PC-3 (cell line): ENCODE results near the gene ABCG4. TPM values are rescaled to one million over a fixed set of nuclear protein-coding genes. Genes with fewer than 3 reads are reported as not detected.

Experiments used
- ATAC-seq: fragments of 200-7000 bp; cut with Tn5 transposase; 2 replicates; pipeline ENCODE4 v1.9.1; 2020; ENCODE audit warnings: mild to moderate bottlenecking, moderate library complexity
- BruUV-seq: library from RNA; stranded (reverse); fragments of 400-500 nt; replicated peaks from 2 replicates; lab custom pipeline; 2021; lab: Mats Ljungman, UMichigan
- CTCF ChIA-PET: fragments of 300-600 bp; sonication (Branson Sonifier 250); formaldehyde crosslinking; loops from one replicate; lab custom pipeline; 2022; ENCODE audit warnings: antibody characterized with exemption; lab: Charles Lee
- POLR2A ChIA-PET: fragments of 300-600 bp; sonication (Branson Sonifier 250); formaldehyde crosslinking; loops from one replicate; lab custom pipeline; 2022; ENCODE audit warnings: antibody characterized with exemption; ENCODE audit not compliant: unreplicated experiment; lab: Charles Lee
- DNase-seq: peaks from one replicate; pipeline ENCODE4 v3.0.0-alpha.2; 2015
- H2AFZ ChIP-seq: fragments of 300-600 bp; sonication (generic); 2 replicates; pipeline ENCODE4 v1.6.0; 2016; ENCODE audit warnings: antibody characterized with exemption, low read length
- H3F3A ChIP-seq: fragments of 300-600 bp; sonication (generic); one replicate; pipeline ENCODE4 v1.6.0; 2017; ENCODE audit warnings: antibody characterized with exemption, low read length, control low read depth, mild to moderate bottlenecking; ENCODE audit not compliant: unreplicated experiment
- H3K27ac ChIP-seq: fragments of 300-600 bp; sonication (generic); 2 replicates; pipeline ENCODE4 v1.5.1; 2016; ENCODE audit warnings: mild to moderate bottlenecking, low read length
- H3K27me3 ChIP-seq: fragments of 300-600 bp; sonication (generic); 2 replicates; pipeline ENCODE4 v1.6.1; 2016; ENCODE audit warnings: low read length, mixed read lengths
- H3K36me3 ChIP-seq: fragments of 300-600 bp; sonication (generic); 2 replicates; pipeline ENCODE4 v1.6.1; 2016; ENCODE audit warnings: low read depth, mixed run types, low read length, mixed read lengths
- H3K4me1 ChIP-seq: fragments of 300-600 bp; sonication (generic); 2 replicates; pipeline ENCODE4 v1.5.1; 2016; ENCODE audit warnings: low read length; ENCODE audit not compliant: insufficient read depth
- H3K4me2 ChIP-seq: fragments of 300-600 bp; sonication (generic); 2 replicates; pipeline ENCODE4 v1.6.0; 2016; ENCODE audit warnings: low read length
- H3K4me3 ChIP-seq: fragments of 300-600 bp; sonication (generic); 2 replicates; pipeline ENCODE4 v1.5.1; 2016; ENCODE audit warnings: mild to moderate bottlenecking, low read length, mixed read lengths
- H3K79me2 ChIP-seq: fragments of 300-600 bp; sonication (generic); 2 replicates; pipeline ENCODE4 v1.6.1; 2017; ENCODE audit warnings: low read length, mixed read lengths
- H3K9ac ChIP-seq: fragments of 300-600 bp; sonication (generic); 2 replicates; pipeline ENCODE4 v1.6.0; 2016; ENCODE audit warnings: mild to moderate bottlenecking, low read length
- H3K9me2 ChIP-seq: fragments of 300-600 bp; sonication (generic); replicated peaks from 2 replicates; pipeline ENCODE4 v1.6.1; 2016; ENCODE audit warnings: mixed run types, low read length, mixed read lengths
- H3K9me3 ChIP-seq: fragments of 300-600 bp; sonication (generic); 2 replicates; pipeline ENCODE4 v1.6.1; 2016; ENCODE audit warnings: low read length, mixed read lengths
- H4K20me1 ChIP-seq: fragments of 300-600 bp; sonication (generic); 2 replicates; pipeline ENCODE4 v1.6.1; 2016; ENCODE audit warnings: low read length, mixed read lengths
- CTCF ChIP-seq: fragments of 300-600 bp; sonication (generic); conservative IDR thresholded peaks from 2 replicates; pipeline ENCODE4 v1.5.1; 2017; ENCODE audit warnings: antibody characterized with exemption, low read depth, mild to moderate bottlenecking, low read length
- EZH2 ChIP-seq: fragments of 300-600 bp; sonication (generic); IDR thresholded peaks from one replicate; pipeline ENCODE4 v1.6.1; 2017; ENCODE audit warnings: antibody characterized with exemption, mild to moderate bottlenecking, low read length; ENCODE audit not compliant: unreplicated experiment
- EZH2phosphoT487 ChIP-seq: fragments of 300-600 bp; sonication (generic); IDR thresholded peaks from 2 replicates; pipeline ENCODE4 v1.6.1; 2018; ENCODE audit warnings: mild to moderate bottlenecking, antibody characterized with exemption, low read length, borderline replicate concordance
- intact Hi-C: fragments of 100-400 bp; cut with micrococcal nuclease; formaldehyde crosslinking; loops from 2 replicates; pipeline ENCODE4 v1.9.0; 2023
- total RNA-seq: library from RNA; depleted of rRNA; stranded (reverse); fragments of >200 nt; gene quantifications from 2 replicates; pipeline ENCODE4 v1.2.3, GENCODE V29; 2014

Gene ABCG4
- total RNA-seq, 1 experiment from 2014 or later = 0.15 TPM

GRCh38 chr11:119155733-119156492 is 7.1 kb downstream of the ABCG4 start:
- BruUV-seq = no TSS peak
- H3K27ac ChIP-seq = no peak overlapping the region
- H3K36me3 ChIP-seq = no peaks in the 10 kb centered on the region
- no peaks in the 10 kb centered on the region for H3K9me2 ChIP-seq
- H3K79me2 ChIP-seq = no peaks in the 10 kb centered on the region
- ChIA-PET CTCF (interaction anchor here (1.3 kb wide), 1 partner anchor 61 kb away, joined by 3 read pairs; a partner anchor contains a TSS), POLR2A (no interaction called here)
- DNase-seq = peak; percentile 36
- no peak overlapping the region for H3K9ac ChIP-seq
- H3K27me3 ChIP-seq = no peaks in the 10 kb centered on the region
- H3K4me3 ChIP-seq = no peak overlapping the region
- no peaks in the 10 kb centered on the region for H3K4me1 ChIP-seq
- peak; percentile 64 for ATAC-seq
- intact Hi-C loops = no loop called here
- H2AFZ ChIP-seq = no peak overlapping the region
- no peaks in the 10 kb centered on the region for H3K9me3 ChIP-seq
- H3F3A ChIP-seq = no peaks in the 10 kb centered on the region
- H4K20me1 ChIP-seq = no peaks in the 10 kb centered on the region
- no peak for TF ChIP-seq EZH2phosphoT487
- TF ChIP-seq EZH2 = no peak
- TF ChIP-seq CTCF = peak; percentile 58; the same call in 1 of the 2 replicates
- no peak overlapping the region for H3K4me2 ChIP-seq

DNA sequence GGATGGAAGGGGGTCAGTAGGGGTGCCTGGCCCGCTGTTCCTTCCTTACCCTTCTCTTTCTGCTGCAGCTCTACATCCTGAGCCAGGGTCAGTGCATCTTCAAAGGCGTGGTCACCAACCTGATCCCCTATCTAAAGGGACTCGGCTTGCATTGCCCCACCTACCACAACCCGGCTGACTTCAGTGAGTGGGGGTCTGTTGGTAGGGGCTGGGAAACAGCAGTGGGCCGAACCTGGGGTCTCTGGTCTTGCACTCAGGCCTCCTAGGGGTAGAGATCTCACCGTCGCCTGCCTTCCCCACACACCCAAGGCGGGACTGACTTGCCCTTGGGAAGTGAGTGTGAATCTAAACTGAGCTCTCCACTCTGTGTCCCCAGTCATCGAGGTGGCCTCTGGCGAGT is 7.6 kb downstream of the ABCG4 start:
- H3K27me3 ChIP-seq = no peaks in the 10 kb centered on the region
- DNase-seq = no peak
- no peak overlapping the region for H2AFZ ChIP-seq
- no peak overlapping the region for H3K4me2 ChIP-seq
- no peaks in the 10 kb centered on the region for H3F3A ChIP-seq
- no peaks in the 10 kb centered on the region for H3K79me2 ChIP-seq
- H3K4me1 ChIP-seq = no peaks in the 10 kb centered on the region
- ChIA-PET CTCF (interaction anchor here (1.3 kb wide), 1 partner anchor 62 kb away, joined by 3 read pairs; a partner anchor contains a TSS), POLR2A (no interaction called here)
- no peaks in the 10 kb centered on the region for H3K9me3 ChIP-seq
- no peak overlapping the region for H3K9ac ChIP-seq
- no peak for ATAC-seq
- H3K9me2 ChIP-seq = no peaks in the 10 kb centered on the region
- no peaks in the 10 kb centered on the region for H4K20me1 ChIP-seq
- intact Hi-C loops = no loop called here
- H3K4me3 ChIP-seq = no peak overlapping the region
- H3K27ac ChIP-seq = no peak overlapping the region
- TF ChIP-seq EZH2phosphoT487 = no peak
- BruUV-seq = no TSS peak
- H3K36me3 ChIP-seq = no peaks in the 10 kb centered on the region

- no peaks in the 10 kb centered on the region for H3K9me2 ChIP-seq
- no peak for TF ChIP-seq EZH2phosphoT487
- TF ChIP-seq CTCF = no peak
- no peak for TF ChIP-seq EZH2
- no peaks in the 10 kb centered on the region for H3K9me3 ChIP-seq
- intact Hi-C loops = no loop called here
- no peak overlapping the region for H3K4me2 ChIP-seq
- ATAC-seq (no peak), DNase-seq (no peak)
- no peaks in the 10 kb centered on the region for H3K36me3 ChIP-seq
- BruUV-seq = no TSS peak
- H3K79me2 ChIP-seq = no peaks in the 10 kb centered on the region
- H3K9ac ChIP-seq = no peak overlapping the region
- CTCF ChIA-PET = interaction anchor here (0.6 kb wide), 1 partner anchor 119 kb away, joined by 4 read pairs; no protein-coding TSS in a partner anchor
- POLR2A ChIA-PET = no interaction called here
- H3K4me1 ChIP-seq = no peaks in the 10 kb centered on the region
- H3K27ac ChIP-seq = no peak overlapping the region
- H3K4me3 ChIP-seq = no peak overlapping the region
- H4K20me1 ChIP-seq = no peaks in the 10 kb centered on the region
- no peaks in the 10 kb centered on the region for H3K27me3 ChIP-seq
- H3F3A ChIP-seq = no peaks in the 10 kb centered on the region
- no peak overlapping the region for H2AFZ ChIP-seq
Observed at GRCh38 chr11:119157063-119157462, 8.2 kb downstream of the ABCG4 start.
